Measurements from ENCODE around the gene TM9SF3.

Gene TM9SF3

GRCh38 chr10:96513305-96513697 is 73.5 kb downstream of the TM9SF3 start:
- no peak for TF ChIP-seq CTCF (IDR thresholded peaks at IDR 0.05; ENCODE audit: borderline replicate concordance, insufficient read depth, low read depth, low read length)
- peak overlapping the region; percentile 66 for H3K4me3 ChIP-seq (ENCODE audit: low read depth, low read length)

- peak overlapping the region; percentile 66 for H3K4me3 ChIP-seq (ENCODE audit: low read depth, low read length)
- TF ChIP-seq CTCF (IDR thresholded peaks at IDR 0.05; ENCODE audit: borderline replicate concordance, insufficient read depth, low read depth, low read length): no peak
Observed at GRCh38 chr10:96512524-96513304, 74.1 kb downstream of the TM9SF3 start.

- TF ChIP-seq CTCF (IDR thresholded peaks at IDR 0.05; ENCODE audit: borderline replicate concordance, insufficient read depth, low read depth, low read length): peak; percentile 76
Observed at GRCh38 chr10:96511044-96511945, 75.5 kb downstream of the TM9SF3 start.

GRCh38 chr10:96509017-96509641 is 77.7 kb downstream of the TM9SF3 start:
- no peak overlapping the region for H3K4me3 ChIP-seq (ENCODE audit: low read depth, low read length)
- TF ChIP-seq CTCF (IDR thresholded peaks at IDR 0.05; ENCODE audit: borderline replicate concordance, insufficient read depth, low read depth, low read length): no peak

More at GRCh38 chr10:96511044-96511945, 75.5 kb downstream of the TM9SF3 start:
- no peak overlapping the region for H3K4me3 ChIP-seq (ENCODE audit: low read depth, low read length)

- no peak overlapping the region for H3K4me3 ChIP-seq (ENCODE audit: low read depth, low read length)
- no peak for TF ChIP-seq CTCF (IDR thresholded peaks at IDR 0.05; ENCODE audit: borderline replicate concordance, insufficient read depth, low read depth, low read length)
Observed at GRCh38 chr10:96507044-96507443, 79.8 kb downstream of the TM9SF3 start.

GRCh38 chr10:96505150-96506136 is 81.4 kb downstream of the TM9SF3 start:
- TF ChIP-seq CTCF (IDR thresholded peaks at IDR 0.05; ENCODE audit: borderline replicate concordance, insufficient read depth, low read depth, low read length): no peak
- H3K4me3 ChIP-seq (ENCODE audit: low read depth, low read length): no peak overlapping the region
